Memory B cell (primary cell): ENCODE measurements around the gene HNRNPL.

Source experiments
- ATAC-seq: fragments of 150-1000 bp; cut with Tn5 transposase; 2 replicates; pipeline ENCODE4 v1.10.0; 2021; ENCODE audit warnings: low read depth, mild to moderate bottlenecking, moderate library complexity
- DNase-seq, 2 donors: peaks; one replicate each; pipeline ENCODE4 v3.0.0; 2022; ENCODE audit warnings: low spot score in 2 of 2
- H3K27ac Mint-ChIP-seq: one replicate; pipeline ENCODE4 v1.8.0; 2022; ENCODE audit warnings: mild to moderate bottlenecking, moderate library complexity, mixed read lengths
- H3K27me3 Mint-ChIP-seq: one replicate; pipeline ENCODE4 v1.8.0; 2022; ENCODE audit warnings: mixed read lengths
- H3K36me3 Mint-ChIP-seq: one replicate; pipeline ENCODE4 v1.8.0; 2022; ENCODE audit warnings: mild to moderate bottlenecking, mixed read lengths
- H3K4me1 Mint-ChIP-seq: one replicate; pipeline ENCODE4 v1.8.0; 2022; ENCODE audit warnings: mixed read lengths
- H3K4me3 Mint-ChIP-seq: one replicate; pipeline ENCODE4 v1.8.0; 2022; ENCODE audit warnings: mild to moderate bottlenecking, moderate library complexity, mixed read lengths
- H3K9me3 Mint-ChIP-seq: one replicate; pipeline ENCODE4 v1.8.0; 2022; ENCODE audit warnings: mixed read lengths

Gene HNRNPL

DNA sequence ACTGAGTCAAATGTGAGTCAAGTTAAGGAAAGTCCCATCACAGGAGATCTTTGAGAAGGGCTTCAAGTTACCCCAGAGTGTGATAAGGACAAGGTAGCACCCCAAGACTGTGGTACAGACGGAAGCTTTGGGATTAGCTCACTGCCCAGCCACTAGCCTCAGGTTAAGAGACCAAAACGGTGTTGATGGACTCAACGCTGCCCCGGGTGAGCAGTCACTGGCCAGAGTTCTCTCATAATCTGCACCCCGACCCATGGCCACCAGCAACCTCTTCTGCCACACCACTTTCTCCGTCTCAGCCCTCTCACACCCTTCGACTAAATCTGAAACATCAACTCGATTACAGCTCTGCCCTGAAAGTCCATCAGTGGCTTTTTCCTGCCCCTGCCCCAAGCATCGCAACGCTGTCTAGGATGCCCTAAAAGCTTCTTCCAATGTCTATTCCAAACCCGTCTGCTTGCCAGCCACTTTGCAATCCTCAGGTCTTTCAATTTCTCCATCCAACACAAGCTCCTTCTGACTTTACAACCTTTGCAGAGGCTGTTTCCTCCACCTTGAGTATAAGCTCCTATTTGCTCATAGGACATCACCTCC is 5.6 kb downstream of the HNRNPL start:
- DNase-seq (no peak), ATAC-seq (no peak)
- H3K9me3 Mint-ChIP-seq, result no peaks in the 10 kb centered on the region
- H3K27me3 Mint-ChIP-seq, result no peaks in the 10 kb centered on the region
- H3K4me3 Mint-ChIP-seq, result peak overlapping the region; percentile 1
- peaks cover 37% of the 10 kb centered on the region for H3K36me3 Mint-ChIP-seq
- peaks cover 48% of the 10 kb centered on the region for H3K4me1 Mint-ChIP-seq
- peak overlapping the region; percentile 54 for H3K27ac Mint-ChIP-seq

DNA sequence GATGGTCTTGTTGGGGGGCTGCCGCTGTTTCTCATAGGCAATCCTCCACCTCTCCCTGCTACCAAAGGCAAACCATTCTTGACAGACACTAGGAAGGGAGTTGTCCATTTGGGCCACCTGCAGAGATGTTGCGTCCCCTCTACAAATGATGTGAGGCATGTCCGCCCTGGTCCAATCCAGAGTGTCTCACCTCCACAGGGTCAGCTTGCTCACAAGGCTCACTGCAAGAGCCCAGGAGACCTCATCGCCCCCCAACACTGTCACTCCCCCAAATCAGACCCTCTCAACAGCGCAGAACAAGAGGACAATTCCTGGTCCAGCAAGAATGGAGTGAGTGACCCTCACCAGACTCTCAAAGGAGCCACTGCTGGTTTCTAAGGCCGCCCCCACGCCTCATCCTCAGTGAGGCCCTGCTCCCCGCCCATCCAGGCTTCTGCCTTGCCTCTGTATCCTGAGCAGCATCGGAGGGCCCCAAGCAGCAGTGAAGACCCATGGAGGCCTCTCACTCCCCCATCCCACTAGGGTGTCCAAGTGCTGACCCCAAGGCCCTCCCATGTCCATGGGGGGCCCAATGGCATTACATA is 6.5 kb downstream of the HNRNPL start:
- H3K27me3 Mint-ChIP-seq, result no peaks in the 10 kb centered on the region
- no peak overlapping the region for H3K27ac Mint-ChIP-seq
- no peak for DNase-seq
- ATAC-seq, result no peak
- H3K36me3 Mint-ChIP-seq, result peaks cover 38% of the 10 kb centered on the region
- peak overlapping the region; percentile 43 for H3K4me3 Mint-ChIP-seq
- H3K9me3 Mint-ChIP-seq, result no peaks in the 10 kb centered on the region
- H3K4me1 Mint-ChIP-seq, result peaks cover 42% of the 10 kb centered on the region

DNA sequence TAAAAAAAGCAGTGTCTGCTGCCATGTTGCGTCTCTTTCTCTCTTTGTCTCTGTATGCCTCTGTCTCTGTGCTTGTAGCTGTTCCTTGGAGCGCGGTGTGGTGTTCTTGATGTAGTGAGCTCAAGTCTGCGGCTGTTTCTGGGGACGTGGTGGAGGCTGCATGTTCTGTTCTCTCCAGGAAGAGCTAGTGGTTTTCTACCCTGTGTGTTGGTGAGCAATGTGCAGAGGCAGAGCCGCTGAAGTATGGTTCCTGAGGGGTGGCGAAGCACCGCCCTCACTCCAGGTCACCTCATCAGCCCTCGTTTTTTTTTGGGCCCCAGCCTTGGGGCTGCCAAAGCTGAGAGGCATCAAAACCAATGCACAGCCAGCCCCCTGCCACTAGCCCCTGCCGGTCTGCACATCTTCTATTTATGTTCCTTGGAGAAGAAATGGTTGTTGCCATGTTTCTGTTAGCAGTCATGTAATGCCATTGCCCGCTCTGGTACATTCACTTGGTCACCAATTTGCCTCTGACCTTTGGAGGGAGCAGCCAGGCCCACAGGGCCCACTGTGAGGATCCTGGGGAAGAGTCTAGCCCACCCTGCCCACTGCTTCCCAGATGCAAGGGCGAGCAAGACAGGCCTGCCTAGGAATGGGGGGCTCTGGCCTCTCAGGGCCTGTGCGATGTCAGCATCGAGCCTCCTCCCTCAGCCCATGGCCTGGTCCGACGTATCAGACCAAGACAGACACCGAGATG is 7.2 kb downstream of the HNRNPL start:
- Mint-ChIP-seq H3K36me3 (peaks cover 35% of the 10 kb centered on the region), H3K4me1 (peaks cover 37% of the 10 kb centered on the region), H3K4me3 (peak overlapping the region; percentile 78), H3K27me3 (no peaks in the 10 kb centered on the region), H3K9me3 (no peaks in the 10 kb centered on the region), H3K27ac (peak overlapping the region; percentile 18)
- no peak for DNase-seq
- ATAC-seq, result peak; percentile 89

DNA sequence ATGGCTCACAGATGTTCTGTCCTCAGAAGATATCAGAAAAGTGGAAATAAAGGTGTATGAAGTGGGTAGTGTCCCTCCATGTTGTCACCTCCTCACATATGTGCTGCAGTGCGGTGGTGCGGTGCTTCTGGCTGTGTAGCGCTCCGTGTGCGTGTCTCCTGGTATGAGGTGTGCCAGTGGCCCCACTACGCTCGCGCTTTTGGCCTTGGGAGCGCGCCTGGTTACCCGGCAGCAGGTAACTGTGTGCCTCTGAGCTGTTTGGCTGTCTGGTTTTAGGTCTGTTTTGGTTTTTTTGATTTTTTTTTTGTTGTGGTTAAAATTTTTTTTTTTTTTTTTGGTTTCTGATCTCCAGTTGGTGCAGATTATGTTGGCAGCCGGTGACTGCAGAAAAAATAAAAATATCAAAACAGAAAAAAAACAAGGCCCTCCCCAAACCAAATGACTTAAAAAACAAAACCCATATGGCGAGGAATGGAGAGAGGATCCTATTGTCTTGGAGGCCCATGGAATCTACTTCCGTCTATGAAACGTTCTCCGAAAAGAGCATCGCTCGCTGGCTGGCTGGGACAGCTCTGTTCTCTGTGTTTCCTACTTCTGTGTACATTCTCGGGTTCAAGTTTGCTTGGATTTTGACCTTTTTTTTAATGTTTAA is 7.9 kb downstream of the HNRNPL start:
- no peaks in the 10 kb centered on the region for H3K27me3 Mint-ChIP-seq
- H3K36me3 Mint-ChIP-seq, result peaks cover 37% of the 10 kb centered on the region
- H3K4me1 Mint-ChIP-seq, result peaks cover 35% of the 10 kb centered on the region
- H3K4me3 Mint-ChIP-seq, result no peak overlapping the region
- ATAC-seq (no peak), DNase-seq (no peak)
- H3K27ac Mint-ChIP-seq, result peak overlapping the region; percentile 18
- no peaks in the 10 kb centered on the region for H3K9me3 Mint-ChIP-seq

DNA sequence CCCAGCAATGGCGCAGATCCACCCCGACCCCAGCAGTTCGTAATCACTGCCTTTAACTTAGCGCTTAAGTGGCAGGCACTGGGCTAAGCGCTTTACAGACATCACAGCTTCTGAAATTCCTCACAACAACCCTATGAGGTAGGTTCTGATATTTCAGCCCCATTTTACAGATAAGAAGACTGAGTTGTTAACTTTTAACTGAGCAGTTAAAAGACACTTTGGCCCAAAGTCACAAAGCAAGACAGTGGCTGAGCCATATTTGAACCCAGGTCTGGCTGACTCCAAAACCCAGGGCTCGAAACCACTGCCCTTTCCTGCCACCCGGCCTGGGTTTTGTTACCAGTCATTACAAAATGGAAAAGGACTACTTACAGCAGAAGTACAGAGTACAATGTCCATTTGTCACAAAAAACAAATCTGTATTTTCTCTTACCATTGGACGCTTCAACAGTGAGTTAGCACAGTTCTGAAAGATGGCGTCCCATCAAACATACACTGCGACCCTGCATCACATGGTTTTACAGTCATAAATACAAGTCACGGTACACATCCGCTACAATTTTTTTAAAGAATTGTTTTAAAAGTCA is 8.5 kb downstream of the HNRNPL start:
- Mint-ChIP-seq H3K4me3 (no peak overlapping the region), H3K27ac (no peak overlapping the region), H3K9me3 (no peaks in the 10 kb centered on the region), H3K4me1 (peaks cover 35% of the 10 kb centered on the region), H3K36me3 (peaks cover 40% of the 10 kb centered on the region), H3K27me3 (no peaks in the 10 kb centered on the region)
- no peak for ATAC-seq
- DNase-seq, result no peak

DNA sequence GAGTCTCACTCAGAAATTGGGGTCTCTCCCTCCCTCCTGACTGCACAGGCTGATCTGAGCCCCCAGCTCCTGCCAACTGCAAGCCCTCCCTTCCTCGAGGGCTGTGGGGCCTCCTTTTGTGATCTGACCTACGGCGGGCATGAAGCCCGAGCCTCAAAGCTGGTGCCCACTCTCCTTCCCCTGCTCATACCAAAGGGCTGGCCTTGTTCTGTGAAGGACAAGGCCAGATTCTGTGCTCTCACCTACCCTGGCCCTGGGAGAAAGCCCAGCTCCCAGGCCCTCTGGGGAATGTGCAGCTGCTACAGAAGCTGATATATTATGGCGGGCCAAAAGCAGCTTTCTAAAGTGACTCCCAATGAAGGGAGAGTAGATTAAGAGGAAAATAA is 9.2 kb downstream of the HNRNPL start:
- H3K27ac Mint-ChIP-seq, result no peak overlapping the region
- peaks cover 35% of the 10 kb centered on the region for H3K36me3 Mint-ChIP-seq
- H3K27me3 Mint-ChIP-seq, result no peaks in the 10 kb centered on the region
- no peaks in the 10 kb centered on the region for H3K9me3 Mint-ChIP-seq
- H3K4me1 Mint-ChIP-seq, result peaks cover 31% of the 10 kb centered on the region
- DNase-seq (no peak), ATAC-seq (no peak)
- H3K4me3 Mint-ChIP-seq, result no peak overlapping the region

DNA sequence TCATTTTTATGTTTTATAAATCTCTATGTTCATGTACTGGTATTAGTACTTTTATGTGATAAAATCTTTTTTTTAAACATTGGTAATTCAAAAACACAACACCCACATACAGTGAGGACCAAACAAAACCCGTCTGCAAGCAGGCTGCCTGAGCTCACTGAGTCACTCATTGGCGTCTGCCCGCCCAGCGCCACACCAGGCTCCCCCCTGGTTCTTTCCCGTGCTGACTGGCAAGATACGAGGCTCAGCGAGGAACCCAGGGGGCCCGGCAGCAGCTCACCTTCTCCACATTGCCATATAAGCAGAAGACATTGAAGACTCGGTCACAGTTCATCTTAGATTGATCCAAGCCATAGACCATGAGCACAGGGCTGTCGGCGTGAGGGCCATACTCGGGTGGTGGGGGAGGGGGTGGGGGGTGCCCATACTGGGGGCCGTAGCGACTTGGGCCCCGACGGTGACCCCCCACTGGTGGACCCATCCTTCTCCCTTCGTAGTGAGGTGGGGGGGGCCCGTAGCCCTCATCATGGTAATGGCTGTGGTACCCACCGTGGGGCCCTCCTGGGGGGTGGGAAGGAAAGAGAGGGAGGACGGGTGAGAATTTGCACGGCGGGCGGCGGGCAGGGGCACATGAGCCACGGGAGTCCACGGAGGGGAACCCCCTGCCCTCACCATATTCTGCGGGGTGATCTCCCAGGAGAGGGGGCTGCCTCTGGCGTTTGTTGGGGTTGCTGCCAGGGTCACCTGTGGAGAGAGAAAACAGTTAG is 9.8 kb downstream of the HNRNPL start:
- Mint-ChIP-seq H3K4me1 (peaks cover 28% of the 10 kb centered on the region), H3K36me3 (peaks cover 31% of the 10 kb centered on the region), H3K27me3 (no peaks in the 10 kb centered on the region), H3K4me3 (no peak overlapping the region), H3K9me3 (no peaks in the 10 kb centered on the region), H3K27ac (no peak overlapping the region)
- no peak for ATAC-seq
- no peak for DNase-seq

DNA sequence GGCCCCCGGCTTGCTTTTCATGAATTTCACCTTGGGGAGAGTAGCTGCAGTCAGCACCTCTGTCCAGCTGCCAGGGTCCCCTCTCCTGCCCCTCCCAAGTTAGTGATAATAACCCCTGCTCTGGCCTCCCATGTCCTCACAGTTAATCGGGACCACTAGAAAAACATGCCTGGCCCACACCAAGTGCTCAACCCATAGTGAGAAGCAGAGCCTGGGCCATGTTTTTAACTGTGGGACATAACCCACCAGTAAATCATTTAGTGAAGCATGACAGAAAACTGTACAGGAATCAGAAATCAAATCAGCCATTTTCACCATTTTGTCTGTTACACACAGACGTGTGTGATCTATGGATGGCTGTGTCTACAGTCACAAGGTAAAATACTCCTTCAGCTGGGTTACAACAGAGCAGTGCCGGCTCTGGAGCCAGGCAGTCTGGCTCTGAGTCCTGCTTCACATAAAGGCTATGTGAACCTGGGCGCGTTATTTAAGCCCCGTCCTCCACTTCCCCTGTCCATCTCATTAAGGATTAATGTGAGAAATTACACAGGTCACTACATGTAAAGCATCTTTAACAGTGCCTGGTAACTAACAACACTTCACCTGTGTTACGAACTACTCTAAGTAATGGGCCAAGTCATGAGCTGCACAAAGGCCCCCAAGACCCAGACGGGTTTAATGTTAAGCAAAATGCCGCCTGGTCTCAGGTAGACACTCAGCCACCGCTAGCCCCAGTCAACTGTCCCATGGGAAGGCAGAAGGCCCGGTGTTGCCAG is 10.6 kb downstream of the HNRNPL start:
- Mint-ChIP-seq H3K9me3 (no peaks in the 10 kb centered on the region), H3K4me3 (no peak overlapping the region), H3K36me3 (peaks cover 26% of the 10 kb centered on the region), H3K27ac (peak overlapping the region; percentile 26), H3K27me3 (no peaks in the 10 kb centered on the region), H3K4me1 (peaks cover 24% of the 10 kb centered on the region)
- ATAC-seq, result no peak
- DNase-seq, result no peak

DNA sequence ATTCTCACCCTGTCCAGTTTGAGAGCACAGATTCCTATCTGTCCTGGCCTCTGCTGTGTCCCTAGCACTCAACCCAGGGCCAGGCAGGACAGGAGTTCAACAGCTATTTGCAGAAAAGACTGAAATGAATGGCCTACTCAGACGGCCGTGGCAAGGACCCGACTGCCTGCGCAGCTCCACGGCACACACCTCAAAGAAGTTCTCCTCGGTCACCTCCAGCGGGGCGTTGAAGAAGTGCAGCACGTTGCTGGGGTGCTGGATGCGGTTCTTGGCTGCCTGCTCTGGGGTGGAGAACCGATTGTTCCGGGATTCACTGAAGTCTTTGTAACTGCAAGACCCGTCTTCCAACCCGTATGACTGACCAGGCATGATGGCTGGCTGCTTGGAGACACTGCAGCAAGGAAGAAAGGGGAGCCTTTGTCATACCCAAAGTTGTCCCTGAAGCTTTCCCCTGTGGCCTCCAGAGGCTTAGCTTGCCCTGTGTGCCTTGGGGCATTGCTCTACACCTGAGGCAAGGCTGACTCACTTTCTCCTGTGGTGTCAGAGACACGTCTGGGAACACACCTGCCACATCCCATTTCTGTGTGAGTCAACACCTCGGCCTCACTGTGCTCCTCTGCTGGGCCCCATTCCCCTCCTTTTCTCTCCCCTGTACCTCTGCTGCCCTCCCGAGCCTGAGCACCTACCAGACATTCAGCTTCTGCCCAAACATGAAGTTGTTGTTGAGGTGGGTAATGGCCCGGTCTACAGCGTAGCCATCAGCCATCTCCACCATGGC is 11.4 kb downstream of the HNRNPL start:
- H3K36me3 Mint-ChIP-seq, result peaks cover 22% of the 10 kb centered on the region
- peaks cover 16% of the 10 kb centered on the region for H3K4me1 Mint-ChIP-seq
- H3K4me3 Mint-ChIP-seq, result no peak overlapping the region
- no peaks in the 10 kb centered on the region for H3K9me3 Mint-ChIP-seq
- no peaks in the 10 kb centered on the region for H3K27me3 Mint-ChIP-seq
- DNase-seq (no peak), ATAC-seq (no peak)
- H3K27ac Mint-ChIP-seq, result peak overlapping the region; percentile 26

DNA sequence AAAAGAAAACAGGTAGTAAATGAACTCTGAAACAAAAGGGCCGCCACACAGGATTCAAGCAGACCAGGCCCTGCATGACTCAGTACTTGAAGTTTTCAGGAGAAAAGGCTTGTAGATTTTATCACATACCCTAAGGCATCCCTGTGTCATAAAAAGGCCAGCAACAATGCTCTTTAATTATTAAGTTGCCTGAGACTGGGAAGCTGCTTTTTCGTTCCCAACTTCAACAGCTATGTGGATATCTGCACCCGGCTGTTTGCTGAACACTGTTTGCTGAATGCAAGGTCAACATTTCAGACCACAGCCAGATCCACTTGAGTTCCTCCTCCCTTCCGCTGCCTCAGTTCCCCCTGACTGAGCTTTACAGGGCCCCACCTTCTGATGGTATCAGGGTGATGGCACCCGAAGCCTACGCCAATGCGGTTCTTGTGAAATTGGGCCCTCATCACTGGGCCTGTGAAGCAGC is 12.1 kb downstream of the HNRNPL start:
- no peak overlapping the region for H3K27ac Mint-ChIP-seq
- peaks cover 9% of the 10 kb centered on the region for H3K4me1 Mint-ChIP-seq
- H3K36me3 Mint-ChIP-seq, result peaks cover 21% of the 10 kb centered on the region
- H3K4me3 Mint-ChIP-seq, result no peak overlapping the region
- H3K27me3 Mint-ChIP-seq, result no peaks in the 10 kb centered on the region
- DNase-seq (no peak), ATAC-seq (no peak)
- no peaks in the 10 kb centered on the region for H3K9me3 Mint-ChIP-seq

DNA sequence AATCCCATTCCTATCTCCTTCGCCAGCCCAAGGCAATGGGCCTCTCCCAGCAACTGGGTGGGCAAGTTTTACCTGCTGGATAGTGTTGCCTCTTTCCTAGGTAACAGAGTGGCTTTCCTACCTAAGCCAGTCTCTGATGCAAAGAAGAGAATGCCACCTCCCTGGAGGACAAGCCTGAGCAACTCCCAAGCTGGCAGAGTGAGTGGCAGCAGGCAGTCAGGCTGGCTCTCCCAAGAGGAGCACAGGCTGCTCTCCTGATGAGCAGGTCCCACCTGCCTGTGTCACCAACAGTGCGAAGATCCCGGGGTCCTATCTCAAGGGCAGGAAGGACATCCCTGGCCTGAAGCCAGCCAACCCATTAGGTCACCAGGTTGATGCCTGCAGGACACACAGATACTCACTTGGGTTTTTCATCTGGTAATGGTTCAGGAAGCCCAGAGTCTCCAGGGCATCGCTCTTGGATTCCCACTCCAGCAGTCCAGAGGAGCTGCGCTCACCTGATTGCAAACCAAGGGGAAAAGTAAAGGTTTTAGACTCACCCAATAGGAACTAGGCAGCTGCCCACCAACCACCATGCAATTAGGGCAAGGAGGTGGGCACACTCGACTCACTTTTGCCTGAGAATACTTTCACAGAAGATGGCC is 12.7 kb downstream of the HNRNPL start:
- peaks cover 6% of the 10 kb centered on the region for H3K4me1 Mint-ChIP-seq
- peaks cover 17% of the 10 kb centered on the region for H3K36me3 Mint-ChIP-seq
- no peaks in the 10 kb centered on the region for H3K27me3 Mint-ChIP-seq
- H3K27ac Mint-ChIP-seq, result no peak overlapping the region
- DNase-seq, result no peak
- no peak overlapping the region for H3K4me3 Mint-ChIP-seq
- H3K9me3 Mint-ChIP-seq, result no peaks in the 10 kb centered on the region
- ATAC-seq, result no peak
